ENCODE measurements around the gene TRAP1.

- TF ChIP-seq CTCF (IDR thresholded peaks at IDR 0.05), result no peak
- TF ChIP-seq EP300 (IDR thresholded peaks at IDR 0.05), result no peak
- no peak for TF ChIP-seq POLR2A (IDR thresholded peaks at IDR 0.05)
Measured at GRCh38 chr16:3625911-3626732, 91.2 kb downstream of the TRAP1 start.

All from stomach (tissue), 4 donors.